Ovary (tissue), 3 donors: ENCODE results near the gene ZNF653.

Experiments
- CTCF ChIP-seq, 3 donors: fragments of 450-650 bp in 2 of 3; fragments of 200-600 bp in 1 of 3; IDR thresholded peaks; one replicate each; pipeline versions ENCODE4 v1.5.1 to v1.8.0; 2016 to 2022; ENCODE audit warnings: antibody characterized with exemption in 3 of 3, mild to moderate bottlenecking in 1 of 3
- EP300 ChIP-seq: sonication (generic); formaldehyde crosslinking; IDR thresholded peaks from one replicate; pipeline ENCODE4 v1.6.1; 2017; ENCODE audit warnings: antibody characterized with exemption
- POLR2A ChIP-seq: fragments of 450-650 bp; IDR thresholded peaks from one replicate; pipeline ENCODE4 v1.6.1; 2017; ENCODE audit warnings: antibody characterized with exemption, mild to moderate bottlenecking, moderate library complexity
- donor health status: DM: no; HTN: no; CAD: no.

DNA sequence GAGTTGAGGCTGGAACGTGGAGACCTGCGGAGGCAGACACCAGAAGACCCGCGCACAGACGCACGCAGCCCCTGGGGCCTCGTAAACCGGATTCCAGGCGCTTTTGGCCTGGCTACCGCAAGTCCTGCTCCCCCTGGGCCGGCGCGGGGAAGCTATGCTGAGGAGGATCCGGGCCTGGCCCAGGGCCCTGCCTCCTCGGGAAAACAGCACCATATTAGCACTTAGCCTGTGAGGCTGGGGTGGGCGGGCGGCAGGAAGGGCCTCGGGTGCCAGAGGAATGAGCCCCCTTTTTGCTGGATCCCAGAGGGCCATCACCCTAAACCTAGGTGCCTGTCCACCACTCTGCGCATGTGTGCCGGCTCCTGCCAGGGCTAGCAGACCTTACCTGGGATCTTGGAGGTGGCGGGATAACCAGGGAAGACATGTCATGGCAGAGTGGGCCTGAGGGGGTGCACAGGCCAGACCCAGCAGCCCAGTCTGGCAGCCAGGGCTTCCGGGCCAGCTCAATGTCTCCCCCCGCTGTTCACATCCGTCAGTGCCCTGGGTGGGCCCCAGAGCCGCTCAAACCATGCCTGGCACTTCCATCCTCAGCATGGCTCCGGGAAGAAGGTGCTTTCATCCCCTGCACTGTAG lies 46.1 kb upstream of the ZNF653 start:
- TF ChIP-seq EP300 (no peak), CTCF (IDR thresholded peaks at IDR 0.05) (peak in 1 of 3 donors; percentile 34), POLR2A (no peak)
